HG03039 (cell line): ENCODE results near the gene TTC28.
"Not testable (repeated sequence)": the region's sequence is repeated elsewhere in the genome, so short reads cannot be mapped to it uniquely, and the experiment has no call there.

ENCODE experiments used
- ATAC-seq: cut with Tn5 transposase; IDR thresholded peaks from one replicate; pipeline ENCODE4 v1.9.1; 2021; ENCODE audit warnings: mild to moderate bottlenecking, moderate library complexity; ENCODE audit not compliant: unreplicated experiment

The TTC28 gene

DNA sequence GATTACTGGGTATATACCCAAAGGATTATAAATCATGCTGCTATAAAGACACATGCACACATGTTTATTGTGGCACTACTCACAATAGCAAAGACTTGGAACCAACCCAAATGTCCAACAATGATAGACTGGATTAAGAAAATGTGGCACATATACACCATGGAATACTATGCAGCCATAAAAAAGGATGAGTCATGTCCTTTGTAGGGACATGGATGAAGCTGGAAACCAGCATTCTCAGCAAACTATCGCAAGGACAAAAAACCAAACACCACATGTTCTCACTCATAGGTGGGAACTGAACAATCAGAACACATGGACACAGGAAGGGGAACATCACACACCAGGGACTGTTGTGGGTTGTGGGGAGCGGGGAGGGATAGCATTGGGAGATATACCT is 510.3 kb downstream of the TTC28 start:
- ATAC-seq = not testable (repeated sequence)

DNA sequence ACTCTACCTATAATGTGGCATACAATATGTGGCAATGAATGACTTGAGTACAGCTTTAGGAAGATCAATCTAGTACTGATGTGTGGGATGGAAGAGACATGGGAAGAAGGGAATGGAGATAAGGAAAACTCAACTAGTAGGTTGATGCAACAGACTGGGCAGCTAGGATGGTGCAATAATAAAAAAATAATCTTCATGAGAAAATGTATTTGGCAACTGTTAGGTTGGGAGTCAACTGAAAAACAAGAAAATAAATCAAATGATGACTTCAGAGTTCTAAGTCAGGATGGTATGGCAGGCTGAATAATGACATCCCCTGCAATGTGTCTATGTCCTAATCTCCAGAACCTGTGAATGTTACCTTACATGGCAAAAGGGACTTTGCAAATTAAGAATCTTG is 523.8 kb downstream of the TTC28 start:
- no peak for ATAC-seq

DNA sequence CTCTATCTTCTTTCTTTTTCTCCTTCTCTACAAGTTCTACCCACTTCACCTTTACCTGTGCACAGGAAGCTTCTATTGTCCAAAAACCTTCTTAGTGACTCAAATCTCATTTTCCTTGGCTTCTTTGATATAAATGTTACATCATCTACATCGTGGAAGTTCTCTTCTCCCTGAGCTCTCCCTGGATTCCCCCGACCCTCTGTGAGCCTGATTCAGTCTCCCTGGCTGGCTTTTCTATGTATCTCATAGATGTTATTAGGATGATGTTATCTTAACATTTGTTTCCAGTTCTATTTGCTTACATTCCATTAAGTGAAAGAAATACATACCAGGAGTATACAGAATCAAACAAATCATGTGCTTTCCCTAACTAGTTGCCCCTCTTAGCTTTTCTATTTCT is 524.8 kb downstream of the TTC28 start:
- no peak for ATAC-seq

DNA sequence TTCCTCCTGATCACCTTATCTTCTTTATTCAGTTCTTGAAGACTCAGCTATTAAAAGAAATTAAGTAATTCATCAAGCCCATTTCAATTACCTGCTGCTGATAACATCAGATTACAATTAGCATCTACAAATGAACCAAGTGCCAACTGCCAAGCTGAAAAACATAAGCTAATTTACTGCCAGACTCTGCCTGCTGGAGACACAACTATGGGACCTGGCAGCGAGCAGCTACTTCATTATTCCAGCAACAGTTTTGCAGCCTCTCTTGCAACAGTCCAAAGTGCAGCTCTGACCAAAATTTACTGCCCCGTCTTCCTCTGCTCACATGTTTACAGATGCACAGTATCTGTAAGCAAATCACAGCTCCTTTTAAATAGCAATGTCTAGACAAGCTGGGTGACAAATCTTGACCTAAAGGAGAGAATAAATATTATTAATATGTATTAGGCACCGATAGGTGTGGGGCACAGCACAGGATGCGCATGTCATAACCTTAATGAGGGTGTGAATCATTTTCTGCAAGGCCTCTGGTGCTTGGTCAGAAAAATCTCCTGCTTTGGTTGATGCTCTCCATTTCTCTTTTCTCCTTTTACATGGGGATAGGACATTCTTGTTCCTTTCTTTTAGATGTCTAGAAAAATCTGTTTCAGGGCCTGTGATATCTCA is 528.4 kb downstream of the TTC28 start:
- ATAC-seq = no peak

DNA sequence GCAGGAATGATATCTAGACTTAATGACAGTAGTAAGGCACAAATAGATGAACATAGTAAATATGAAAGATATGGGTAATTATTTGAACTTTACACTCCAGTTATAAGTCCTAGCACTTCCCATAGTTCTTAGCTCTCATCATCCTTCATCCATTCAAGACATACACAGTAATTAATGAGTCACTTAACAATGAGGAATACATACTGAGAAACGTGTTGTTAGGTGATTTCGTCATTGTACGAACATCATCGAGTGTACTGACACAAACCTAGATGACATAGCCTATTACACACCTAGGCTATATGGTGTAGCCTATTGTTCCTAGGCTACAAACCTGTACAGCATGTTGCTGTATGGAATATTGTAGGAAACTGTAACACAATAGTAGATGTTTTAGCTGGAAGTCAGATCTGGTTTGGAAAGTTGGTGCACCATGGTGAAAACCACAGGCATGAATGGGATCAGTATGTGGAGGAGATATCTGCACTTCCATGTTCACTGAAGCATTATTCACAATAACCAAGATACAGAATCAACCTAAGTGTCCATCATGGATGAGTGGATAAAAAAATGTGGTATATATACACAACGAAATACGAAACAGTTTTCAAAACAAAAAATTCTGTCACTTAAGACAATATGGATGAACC is 530.7 kb downstream of the TTC28 start:
- no peak for ATAC-seq

DNA sequence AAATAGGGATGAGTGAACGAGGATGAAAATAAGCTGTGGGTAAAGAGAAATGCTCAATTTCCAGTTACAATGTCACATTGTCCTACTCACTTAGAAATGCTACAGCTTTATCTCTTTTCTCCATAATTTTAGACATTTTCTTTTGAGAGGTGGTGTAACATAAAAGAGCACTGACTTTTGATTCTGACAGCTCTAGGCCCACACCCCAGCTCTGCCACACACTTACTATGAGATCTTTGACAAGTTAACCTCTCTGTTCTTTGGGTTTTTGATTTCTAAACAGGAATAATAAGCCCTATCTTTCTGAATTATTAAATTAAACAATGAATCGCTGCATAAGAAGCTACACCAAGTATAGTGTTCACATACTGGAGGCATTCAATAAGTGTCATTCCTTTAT is 532.2 kb downstream of the TTC28 start:
- ATAC-seq = no peak

DNA sequence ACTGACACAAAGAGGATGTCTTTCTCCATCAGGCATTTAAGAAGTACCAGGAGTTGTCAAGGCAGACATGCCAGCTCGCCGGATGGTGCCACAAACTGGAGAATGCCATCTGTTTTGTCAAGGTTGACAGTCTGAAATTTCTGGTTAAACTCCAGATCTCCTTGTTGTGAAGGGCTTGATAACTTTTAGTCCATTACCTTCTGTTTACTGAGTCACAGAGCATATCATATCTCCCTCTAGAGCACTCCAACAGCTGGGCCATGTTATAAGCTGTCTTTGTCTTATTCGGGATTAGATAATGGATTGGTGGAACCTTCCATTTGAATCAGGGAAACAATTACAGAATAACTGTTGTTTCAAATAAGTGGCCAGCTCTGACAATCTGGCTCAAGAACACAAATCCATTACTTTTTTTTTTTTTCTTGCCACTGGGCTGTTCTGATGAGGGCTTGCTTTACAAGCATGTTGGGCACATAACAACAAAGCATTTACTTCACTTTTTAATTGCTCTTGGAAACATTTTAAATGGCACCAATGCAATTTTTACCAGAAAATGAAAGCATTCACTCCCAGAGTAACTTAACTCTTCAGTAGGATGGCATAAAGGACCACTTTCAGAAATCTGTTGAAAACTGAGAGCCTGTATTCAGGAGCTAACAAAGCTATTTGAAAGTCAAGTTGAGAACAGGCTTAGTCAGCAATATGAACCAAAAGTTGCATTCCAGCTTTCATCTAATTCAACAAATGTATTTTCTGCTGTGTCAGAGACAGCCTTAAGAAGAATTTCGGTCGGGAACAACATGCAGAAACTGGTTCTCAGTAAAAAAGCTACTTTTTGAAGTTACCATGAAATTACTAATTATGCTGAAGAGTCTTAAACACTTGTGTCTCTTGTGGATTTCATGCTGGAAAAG is 533.0 kb downstream of the TTC28 start:
- no peak for ATAC-seq

DNA sequence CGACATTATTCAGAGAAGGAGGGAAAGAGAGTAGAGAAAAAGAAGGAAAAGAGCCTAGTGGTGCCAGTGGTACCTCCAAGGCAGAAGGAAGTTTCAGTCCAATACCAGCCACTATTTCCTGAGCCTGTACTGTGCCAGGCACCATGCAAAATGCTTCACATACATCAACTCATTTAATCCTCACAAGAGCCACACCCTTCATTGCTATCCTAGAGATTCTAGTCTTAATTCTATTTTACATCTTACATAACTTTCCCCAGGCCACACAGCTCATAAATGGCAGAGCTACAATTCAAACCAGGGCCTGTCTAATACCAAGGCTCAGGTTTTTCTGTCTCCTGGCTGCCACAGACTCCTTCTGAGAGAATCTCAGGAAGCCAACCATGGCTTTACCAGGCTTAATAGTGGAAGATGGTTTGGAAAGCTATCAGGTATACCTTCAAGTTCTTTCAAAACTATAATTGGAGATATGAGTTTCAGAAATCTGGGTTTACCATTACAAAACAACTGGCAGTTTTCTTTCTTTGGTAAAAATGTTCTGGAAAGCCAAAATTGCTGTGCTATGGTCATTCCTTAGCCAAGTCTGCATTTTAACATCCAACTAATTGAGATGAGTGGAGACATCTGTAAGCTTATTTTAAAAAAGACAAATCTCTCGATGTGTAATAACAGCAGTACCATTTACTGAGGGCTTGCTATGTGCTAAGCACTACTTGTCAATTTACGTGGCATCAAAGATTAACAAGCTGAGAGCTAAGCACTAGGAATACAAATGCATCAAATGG is 535.5 kb downstream of the TTC28 start:
- no peak for ATAC-seq

DNA sequence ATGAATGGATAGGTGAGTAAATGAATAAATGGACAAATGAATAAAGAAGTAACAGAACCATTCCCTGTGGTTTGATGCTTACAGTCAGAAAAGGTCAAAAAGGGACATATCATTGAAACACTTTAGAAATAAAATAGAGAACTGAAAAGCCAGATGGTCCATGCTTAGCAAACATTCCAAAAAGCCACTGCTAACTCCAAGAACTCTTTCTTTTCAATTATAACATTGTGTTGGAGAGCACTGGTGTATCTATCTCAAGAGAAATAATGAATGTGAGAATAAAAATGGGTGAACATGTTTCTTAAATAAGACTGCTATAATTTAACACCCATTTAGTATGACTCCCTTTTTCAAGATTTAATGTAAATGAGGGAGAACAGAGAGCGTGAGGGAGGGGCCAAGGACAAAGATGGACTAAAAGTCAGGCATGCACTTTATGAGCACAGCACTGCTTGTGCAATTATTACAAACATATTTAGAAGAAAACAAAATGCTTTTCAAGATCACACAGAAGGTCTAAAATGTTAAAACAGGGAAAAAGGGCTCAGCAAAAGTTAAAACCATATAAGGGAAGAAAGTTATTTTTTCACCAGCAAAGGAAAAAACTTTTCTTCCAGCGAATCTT is 536.3 kb downstream of the TTC28 start:
- no peak for ATAC-seq

DNA sequence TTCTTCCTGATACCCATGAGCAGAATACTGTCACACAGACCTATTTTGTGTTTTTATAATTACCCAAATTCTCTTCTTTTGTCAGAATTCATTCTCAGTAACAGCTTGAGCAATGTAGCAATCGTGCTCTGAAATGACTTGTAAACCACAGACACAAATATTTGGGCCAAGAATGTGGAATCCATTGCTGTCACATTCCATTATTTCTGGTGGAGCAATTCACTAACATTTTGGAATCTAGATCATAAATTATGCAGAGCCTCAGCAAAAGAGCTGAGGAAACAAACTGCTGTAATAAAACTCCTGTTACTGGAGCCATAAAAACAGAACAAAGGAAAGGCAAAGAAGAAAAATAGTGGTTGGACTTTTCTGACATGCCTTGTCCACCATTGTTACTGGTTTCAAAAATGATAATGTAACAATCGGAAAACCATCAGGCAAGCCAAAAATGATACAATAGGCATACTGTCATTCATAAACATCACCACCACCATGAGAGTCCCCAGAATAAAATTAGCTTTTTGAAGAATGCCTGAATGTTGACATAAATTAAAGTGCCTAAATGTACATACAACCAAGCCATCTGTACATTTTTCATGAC is 537.2 kb downstream of the TTC28 start:
- no peak for ATAC-seq

DNA sequence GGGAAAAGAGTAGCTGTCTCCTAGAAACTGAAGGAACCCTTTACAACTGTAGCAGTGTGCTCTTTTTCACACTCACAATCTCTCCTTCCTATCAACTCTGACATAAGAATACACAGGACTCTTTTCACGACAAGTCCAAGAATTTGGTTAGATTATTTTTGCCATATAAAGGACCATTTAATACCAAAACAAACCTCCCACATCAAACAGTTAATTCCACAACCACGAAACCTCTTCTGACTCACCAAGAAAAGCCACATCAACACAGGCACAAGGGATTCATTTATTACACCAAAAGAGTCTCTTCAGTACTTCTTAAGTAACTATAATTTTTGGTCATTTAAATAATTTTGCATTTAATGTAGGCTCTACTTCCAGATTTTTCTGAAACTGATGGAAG is 538.0 kb downstream of the TTC28 start:
- ATAC-seq = no peak

DNA sequence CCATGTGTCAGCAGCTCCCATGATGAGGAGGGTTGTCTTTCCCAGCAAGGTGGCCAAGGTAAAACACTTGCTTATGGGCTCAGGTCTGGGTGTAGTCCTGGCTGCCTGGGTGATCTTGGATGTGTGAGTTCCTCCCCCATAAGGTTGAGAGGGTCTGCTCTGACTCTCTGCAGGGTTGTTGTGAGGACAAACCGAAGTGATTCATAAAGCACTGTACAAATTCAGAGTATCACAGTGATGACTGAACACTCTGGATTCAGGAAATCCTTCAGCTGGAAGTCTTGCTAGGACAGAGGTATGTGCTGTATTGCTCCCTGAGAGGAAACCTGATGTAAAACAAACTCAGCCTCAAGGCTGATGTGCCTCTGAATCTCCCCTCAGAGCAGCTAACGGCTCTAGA is 539.7 kb downstream of the TTC28 start:
- no peak for ATAC-seq

DNA sequence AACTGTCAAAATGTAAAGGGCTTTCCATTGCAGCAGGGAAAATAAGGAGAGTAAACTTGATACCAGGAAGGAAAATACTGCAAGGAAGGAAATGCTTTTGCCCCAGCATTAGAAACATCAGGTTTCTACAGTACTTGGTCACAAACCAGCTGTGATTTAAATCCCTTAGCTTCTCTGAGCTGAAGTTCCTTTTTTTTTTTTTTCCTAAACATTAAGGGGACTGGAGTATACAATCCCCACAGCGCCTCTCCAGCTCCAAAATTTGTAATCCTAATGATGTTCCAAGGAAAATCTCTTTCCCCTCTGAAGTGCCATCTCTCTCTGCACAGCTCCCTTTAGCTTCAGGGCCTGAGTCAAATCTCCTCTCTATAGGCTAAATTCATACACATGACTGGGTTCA is 540.1 kb downstream of the TTC28 start:
- no peak for ATAC-seq

DNA sequence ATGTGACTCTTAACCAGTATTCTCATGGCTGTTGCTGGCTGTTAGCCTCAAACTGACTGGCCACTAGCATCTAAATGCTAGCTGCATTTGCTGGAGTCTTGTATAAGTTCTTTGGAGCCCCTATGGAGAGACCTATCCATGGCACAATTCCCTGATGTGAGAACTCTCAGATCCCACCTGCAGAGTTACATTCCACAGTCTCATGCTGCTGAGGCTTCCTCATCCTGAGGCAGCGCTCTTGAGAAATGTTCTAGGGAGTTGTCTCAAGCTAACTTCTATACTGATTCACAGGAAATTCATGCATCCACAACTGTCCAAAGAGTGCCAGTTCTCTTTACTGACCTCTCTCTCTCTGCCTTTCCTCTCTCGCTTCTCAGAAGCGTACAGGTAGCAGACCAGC is 542.6 kb downstream of the TTC28 start:
- ATAC-seq = no peak

DNA sequence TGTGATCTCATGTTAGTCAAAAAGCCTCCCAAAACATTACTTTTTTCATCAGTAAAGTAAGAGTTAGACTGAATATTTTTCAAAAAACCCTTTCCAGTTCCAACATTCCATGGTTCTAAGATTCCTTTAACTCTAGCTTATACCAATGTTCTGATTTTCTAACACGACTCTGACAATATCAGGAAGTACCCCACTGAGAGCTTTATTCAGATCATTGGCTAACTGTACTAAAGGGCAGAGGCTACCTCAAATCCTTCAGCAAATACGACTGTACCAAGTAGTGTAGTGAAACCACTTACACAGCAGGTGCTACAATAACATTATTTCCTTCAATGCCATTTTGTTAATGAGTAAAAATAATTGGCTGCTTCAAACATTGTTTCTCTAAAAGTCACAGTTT is 547.2 kb downstream of the TTC28 start:
- ATAC-seq = no peak

DNA sequence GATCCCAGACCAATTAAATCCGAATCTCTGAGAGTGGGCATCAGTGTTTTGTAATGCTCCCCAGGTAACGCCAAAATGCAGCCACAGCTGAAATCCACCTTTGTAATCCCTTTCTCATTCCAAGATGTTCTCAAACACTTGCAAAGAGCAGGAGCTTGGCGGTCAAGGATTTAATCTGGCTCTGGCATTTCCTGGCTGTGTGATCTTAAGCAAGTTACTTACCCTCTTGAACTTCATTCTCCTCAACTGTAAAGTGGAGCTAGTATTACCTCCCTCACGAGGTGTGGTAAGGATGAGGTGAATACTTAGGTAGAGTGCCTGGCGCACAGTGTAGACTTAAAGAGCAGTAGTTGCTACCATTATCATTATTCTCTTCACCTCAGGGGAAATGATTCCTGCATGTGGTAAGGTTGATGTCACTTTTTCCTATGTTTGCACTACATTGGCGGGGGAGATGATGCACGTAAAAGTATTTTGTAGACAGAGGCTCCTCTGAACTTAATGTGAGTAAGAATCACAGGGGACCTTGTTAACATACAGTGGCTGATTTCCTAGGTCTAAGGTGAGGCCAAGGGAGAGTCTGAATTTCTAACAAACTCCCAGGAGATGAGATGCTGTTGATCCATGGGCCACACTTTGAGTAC is 550.2 kb downstream of the TTC28 start:
- no peak for ATAC-seq

DNA sequence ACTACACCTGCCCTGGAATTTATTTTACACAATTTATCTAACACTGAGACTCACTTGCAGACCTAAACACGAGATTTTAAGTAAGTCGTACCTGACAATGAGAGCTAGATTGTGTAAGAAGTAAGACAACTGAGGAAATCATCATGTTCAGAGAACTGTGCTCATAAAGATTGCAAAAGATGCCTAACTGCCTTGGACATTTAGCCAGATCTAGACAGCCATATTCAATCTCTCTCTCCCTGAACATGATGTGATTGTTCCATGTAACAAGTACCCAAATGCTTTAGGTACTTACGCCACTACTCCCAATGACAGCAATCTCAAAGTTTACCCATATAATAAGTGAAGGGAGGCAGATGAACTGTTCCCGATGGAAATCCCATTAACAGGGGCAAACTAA is 550.8 kb downstream of the TTC28 start:
- no peak for ATAC-seq

DNA sequence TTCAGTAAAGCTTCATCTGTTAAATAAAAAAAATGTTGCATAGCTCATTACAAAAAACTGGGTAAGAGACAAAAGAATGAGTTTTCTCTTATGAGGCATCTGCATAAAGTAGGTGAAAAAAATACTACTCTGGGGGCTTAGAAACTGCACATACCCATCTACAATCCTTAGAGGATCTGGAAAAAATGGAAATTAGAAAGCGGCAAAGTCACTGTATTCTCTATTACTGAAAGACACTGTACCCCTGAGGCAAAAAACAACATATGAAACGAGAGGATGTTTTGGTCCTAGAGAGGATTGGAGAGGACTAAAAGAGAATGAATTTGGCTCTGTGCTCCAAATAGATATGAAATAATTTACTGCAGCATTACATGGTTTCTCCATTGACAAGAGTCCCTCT is 553.8 kb downstream of the TTC28 start:
- no peak for ATAC-seq

DNA sequence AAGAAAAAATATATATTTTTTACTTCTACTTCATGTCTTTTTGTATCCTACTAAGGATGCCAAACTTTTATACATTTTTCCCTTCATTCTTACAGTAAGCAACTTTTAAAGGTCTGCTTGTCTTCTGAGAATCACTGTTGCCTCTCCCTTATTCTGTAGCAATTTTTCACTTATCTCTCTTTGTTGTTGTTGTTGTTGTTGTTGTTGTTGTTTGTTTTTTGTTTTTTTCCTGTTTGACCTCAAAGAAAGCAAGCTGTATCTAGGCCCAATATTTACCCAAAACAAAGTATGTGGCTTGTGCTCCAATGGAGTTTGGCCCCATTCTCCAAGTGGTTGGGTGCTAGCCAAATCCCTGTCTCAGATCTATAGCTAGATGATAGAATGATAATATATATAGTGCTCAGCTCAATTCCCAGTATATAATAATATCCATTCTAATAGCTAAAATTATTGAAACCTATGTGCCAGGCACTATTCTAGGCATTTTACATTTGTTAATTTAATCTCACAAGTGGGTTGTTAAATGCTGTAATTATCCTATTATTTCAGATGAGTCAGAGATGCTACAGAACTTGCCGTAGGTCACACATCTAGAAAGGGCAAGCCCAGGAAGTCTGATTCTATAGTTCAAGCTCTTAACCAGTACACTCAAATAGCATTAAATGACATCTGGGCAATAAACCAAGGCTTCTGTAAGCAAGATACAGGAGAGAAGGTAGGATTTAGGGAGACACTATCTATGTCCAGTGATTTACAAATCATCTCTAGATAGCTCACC is 555.5 kb downstream of the TTC28 start:
- no peak for ATAC-seq
